ENCODE results near the gene AGPAT2.

The AGPAT2 gene

GRCh38 chr9:136659861-136660784 lies 27.1 kb downstream of the AGPAT2 start:
- peak; percentile 16 for DNase-seq

GRCh38 chr9:136658849-136659535 lies 28.3 kb downstream of the AGPAT2 start:
- DNase-seq: peak; percentile 24

DNA sequence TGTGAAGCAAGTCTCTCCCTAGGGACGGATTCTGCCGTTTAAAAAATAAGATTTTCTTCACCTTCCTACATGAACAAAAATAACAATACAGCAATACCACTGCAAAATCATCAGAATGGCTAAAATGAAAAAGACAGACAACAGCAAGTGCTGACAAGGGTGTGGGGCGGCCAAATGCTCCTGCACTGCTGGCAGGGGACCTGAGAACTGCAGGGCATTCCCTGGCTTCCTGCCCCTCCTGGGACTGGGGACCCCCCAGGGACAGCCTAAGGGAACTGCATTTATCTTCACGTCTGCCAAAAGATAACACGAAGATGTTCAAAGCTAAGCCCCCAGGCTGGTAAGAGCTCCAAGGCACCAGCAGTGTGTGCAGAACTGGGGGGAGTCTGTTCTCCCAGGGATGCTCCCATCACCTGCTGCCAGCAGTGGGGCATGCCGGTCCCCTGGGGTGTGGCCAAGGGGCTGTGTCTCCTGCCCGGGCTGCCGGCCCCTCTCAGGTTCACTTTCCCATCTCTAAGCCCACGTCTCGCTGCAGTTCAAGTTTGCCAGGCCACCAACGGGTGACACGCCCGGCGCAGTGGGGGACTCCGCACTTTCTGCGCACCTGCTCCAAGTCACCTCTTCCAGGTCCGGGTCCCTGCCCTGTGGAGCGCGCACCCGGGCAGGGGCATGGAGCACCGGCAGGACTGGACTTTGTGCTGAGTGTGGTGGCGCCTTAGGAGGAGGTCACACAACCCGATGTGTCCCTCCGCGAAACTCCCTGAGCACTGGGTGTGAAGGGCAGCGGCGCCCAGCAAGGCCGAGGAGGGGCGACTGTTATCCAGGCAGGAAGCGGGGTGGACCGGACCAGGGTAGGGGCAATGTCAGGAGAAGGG lies 29.0 kb downstream of the AGPAT2 start:
- no peak for DNase-seq

DNA sequence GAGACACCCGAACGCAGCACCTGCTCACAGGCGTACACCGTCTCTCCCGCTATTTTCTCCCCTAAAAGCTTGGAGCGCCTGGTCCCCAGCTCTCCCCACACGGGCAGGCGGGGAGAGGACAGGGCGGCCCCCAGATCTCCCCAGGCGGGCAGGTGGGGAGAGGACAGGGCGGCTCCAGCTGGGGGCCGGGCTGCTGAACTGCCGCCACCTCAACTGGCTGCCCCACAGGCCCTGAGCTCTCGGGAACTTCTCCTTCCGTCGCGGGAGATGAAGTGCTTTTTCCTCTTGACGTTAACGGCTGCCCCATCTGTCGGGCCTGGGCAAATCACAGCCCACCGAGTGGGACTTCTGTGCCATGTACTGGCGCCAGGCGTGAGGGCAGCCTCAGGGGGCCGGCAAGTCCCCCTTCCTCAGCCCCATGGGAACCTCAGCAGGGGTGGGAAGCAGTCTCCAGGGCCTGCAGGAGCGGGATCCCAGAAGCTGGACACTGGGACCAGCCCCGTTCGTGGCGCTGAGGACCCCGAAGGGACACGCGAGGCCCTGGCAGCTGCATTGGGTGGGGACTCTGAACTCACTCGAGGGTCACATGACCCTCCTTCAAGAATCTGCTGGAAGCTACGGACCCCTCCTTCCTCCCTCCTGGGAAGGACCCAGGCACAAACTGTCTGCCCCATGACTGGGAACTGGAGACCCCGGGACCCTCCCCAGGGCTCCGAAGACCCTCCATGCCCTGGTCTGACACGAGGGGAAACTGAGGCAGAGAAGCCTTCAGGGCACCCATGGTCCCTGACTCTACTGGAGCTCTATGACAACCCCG lies 30.3 kb downstream of the AGPAT2 start:
- peak; percentile 25 for DNase-seq

DNA sequence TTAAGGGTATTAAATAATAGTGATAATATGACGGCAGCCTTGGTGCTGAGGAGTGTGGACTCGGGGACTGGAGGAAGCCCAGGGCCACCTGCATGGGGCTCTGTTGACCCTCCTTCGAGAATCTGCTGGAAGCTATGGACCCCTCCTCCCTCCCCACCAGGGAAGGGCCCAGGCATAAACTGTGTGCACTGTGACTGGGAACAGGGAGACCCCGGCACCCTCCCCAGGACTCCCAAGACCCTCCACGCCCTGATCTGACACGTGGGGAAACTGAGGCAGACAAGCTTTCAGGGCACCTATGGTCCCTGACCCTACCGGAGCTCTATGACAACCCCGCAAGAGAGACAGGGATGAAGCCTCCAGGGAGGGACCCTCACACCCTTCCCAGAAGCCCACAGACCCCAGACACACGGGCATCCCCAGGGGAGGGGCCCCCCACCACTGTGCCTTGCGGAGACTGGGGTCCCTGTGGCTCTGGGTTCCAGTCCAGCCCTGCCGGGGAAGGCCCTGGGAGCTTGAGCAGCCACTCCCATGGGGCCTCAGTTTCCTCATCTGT lies 31.0 kb downstream of the AGPAT2 start:
- peak; percentile 25 for DNase-seq

GRCh38 chr9:136655536-136656182 lies 31.6 kb downstream of the AGPAT2 start:
- DNase-seq: peak; percentile 61

- DNase-seq: peak; percentile 17
These were observed 32.3 kb downstream of the AGPAT2 start for GRCh38 chr9:136654820-136655535.

- no peak for DNase-seq
These were observed 33.8 kb downstream of the AGPAT2 start for GRCh38 chr9:136653323-136654079.

GRCh38 chr9:136651860-136652259 lies 35.4 kb downstream of the AGPAT2 start:
- no peak for DNase-seq

DNA sequence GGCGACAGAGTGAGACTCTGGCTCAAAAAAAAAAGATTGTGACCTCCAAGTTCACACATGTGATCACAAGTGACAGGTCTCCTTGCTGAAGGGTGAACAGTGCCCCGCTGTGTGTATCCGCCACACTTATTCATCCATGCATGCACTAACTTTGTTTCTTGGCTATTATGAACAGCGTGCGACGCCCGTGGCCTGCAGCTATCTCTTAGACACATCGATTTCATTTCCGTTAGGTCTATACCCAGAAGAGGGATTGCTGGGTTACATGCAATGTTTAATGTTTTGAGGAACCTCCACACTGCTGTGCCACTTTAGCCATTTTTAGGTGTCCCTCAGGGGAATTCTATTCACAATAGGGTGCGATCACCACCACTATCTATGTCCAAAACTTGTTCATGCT lies 36.6 kb downstream of the AGPAT2 start:
- DNase-seq: no peak

GRCh38 chr9:136650021-136650420 lies 37.2 kb downstream of the AGPAT2 start:
- no peak for DNase-seq

GRCh38 chr9:136648751-136649150 lies 38.5 kb downstream of the AGPAT2 start:
- DNase-seq: peak; percentile 66

DNA sequence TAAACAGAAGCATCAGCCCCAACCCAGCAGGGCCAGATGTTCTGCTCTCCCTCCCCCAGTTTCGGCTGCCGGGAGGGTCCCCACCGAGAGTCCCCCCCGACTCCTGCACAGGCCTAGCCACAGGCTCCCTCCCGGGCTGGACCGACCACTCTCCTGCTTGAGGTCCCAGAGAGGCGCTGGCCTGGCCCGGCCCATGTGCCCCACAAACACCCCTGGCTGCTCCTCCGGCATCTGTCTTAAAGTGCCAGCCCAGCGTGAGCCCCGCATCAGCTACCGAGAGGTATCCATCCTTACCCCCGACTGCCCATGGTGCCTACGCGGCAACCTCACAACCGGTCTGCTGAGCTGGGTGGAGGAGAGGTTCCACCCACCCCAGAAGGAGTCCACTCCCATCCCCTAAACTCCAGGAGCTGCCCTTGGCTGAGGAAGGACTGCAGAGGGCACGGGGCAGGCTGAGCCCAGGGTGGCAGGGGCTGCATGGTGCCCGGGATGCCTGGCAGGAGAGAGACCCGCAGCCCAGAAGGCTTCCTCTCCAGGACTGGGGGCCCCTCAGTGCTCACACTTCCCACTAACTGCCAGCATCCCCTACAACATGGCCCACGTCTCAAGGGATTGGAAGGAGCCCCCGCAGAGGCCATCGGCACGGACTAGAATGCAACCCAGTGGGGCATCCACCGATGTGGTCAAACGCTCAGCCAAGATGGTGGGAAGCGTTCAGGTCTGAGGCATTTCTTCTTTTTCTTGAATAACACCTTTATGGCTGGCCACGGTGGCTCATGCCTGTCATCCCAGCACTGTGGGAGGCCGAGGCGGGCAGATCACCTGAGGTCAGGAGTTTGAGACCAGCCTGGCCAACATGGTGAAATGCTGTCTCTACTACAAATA lies 40.2 kb downstream of the AGPAT2 start:
- peak; percentile 24 for DNase-seq

DNA sequence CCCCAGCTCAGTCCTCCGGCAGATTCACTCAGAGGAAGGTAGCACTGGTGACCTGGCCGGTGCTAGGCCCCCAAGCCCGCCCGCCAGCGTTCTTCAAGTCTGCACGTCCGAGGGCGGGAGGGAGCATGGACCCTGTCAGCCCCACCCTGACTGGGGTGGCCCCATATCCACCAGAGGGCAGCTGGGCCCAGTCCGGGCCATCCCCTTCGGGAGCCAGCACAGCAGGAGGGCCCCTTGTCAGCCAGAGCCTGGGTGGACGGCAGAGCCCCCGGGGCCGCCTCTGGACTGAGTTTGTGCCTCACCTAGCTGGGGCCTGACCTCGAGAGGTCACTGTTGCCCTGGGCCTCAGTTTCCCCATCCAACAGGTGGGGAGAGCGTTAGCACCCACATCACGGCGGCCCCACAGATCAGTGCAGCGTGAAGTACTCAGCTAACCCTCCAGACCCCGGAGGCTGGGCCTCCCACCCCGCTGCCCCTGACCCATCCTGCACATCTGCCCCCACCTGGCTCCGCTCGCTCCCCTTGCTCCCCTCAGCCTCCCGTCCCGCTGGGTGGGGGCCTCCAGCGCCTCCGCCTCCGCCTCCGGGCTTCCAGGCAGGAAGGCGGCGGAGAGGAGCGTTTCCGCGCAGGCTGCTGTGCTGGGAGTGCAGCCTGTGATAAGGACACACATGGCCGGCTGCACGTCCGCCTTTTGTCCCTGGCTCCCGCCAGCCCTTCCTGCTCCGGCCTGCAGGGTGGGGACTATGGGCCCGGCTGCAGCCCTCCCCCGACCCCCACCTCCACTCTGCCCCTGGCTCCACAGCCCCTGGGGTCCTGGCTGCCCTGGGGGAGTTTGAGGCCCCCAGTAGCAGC lies 41.1 kb downstream of the AGPAT2 start:
- DNase-seq: peak; percentile 79

- DNase-seq: peak; percentile 24
These were observed 41.8 kb downstream of the AGPAT2 start for GRCh38 chr9:136645352-136645902.

DNA sequence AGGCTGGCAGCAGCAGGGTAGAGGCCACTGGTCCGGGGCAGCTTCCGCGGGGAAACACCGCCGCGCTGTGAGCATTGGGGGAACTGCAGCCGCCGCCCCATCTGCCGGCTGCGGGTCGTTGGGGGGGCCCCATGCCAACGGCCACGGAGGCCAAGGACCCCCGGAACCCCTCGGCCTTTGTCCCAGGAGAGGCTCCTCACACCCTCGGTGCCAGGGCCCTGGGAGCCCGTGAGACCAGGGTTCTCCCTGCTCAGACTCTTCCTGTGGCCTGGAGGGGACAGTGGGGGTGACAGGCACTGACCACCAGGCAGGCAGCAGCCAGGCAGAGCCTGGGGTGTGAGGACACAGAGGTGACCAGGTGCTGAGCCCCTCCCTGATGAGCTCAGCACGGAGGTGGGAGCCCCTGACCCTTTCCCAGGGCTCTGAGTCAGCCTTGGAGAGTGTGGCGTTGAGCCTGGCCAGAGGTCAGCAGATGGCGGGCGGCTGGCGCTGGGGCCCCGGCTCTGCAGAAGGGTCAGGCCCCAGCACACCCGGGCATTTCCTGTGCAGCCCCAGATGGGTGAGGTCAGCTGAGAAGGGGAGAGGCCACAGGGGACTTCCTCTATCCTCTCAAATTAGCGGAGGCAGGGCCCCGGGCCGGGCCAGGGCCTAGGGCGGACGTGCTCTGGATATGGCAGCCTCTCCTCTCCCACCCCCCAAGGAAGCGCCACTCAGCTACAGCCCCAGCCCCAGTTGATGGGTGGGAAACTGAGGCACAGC lies 42.5 kb downstream of the AGPAT2 start:
- peak; percentile 54 for DNase-seq

- DNase-seq: peak; percentile 86
These were observed 43.0 kb downstream of the AGPAT2 start for GRCh38 chr9:136644343-136644592.
